GM21576 (cell line): ENCODE measurements around the gene SAMD1.

Experiments used
- ATAC-seq: cut with Tn5 transposase; IDR thresholded peaks from one replicate; pipeline ENCODE4 v1.9.1; 2021; ENCODE audit warnings: mild to moderate bottlenecking, moderate library complexity; ENCODE audit not compliant: unreplicated experiment

The SAMD1 gene

DNA sequence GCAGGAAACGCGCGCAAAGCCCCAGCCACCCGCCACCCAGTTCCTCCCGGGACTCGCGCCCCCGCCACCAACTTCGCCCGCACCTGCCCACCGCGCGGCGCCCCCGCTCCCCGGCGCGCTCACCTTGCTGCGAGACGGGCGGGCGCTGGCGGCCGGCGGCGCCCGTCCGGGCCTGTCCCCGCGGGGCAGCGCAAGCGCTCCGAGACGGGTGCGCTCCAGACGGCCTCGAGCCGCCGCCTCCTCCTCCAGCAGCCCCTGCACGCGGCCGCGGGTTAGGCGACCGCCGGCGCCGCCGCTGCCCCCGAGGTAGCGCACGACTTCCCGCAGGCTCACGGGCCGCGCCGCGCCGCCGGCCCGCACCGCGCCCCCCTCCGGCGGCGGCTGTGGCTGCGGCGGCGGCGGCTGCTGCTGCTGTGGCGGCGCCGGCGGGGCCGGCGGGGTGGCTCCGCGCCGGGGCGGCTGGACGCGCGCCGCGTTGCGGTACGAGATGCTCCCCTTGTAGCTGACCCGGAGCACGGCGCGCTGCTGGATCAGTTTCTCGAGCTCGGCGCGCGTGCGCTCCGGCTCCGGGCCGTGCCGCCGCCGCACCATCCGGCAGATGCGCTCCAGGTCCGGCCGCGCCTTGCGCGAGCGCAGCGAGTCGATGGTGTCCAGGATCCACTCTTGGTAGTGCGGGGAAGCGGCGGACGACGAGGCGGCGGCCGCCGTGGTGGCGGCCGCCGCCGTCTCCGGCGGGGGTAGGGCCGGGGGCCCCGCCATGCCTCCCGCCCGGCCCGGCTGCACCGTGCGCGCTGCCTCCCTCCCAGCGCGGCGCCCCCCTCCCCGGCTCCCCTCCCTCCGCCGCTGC is 666 bp downstream of the SAMD1 start:
- ATAC-seq, result no peak

DNA sequence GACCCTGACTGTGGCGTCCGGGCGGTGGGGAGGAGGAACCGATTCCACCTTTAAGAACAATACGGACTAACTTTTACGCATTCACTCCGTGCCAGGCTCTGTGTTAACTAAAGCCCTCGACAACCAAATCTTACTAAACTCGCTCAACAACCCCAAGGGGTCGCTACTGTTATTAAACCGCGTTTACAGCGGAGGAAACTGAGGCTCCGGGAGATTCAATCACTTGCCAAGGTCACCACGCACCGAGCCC is 1.2 kb downstream of the SAMD1 start:
- ATAC-seq, result no peak

DNA sequence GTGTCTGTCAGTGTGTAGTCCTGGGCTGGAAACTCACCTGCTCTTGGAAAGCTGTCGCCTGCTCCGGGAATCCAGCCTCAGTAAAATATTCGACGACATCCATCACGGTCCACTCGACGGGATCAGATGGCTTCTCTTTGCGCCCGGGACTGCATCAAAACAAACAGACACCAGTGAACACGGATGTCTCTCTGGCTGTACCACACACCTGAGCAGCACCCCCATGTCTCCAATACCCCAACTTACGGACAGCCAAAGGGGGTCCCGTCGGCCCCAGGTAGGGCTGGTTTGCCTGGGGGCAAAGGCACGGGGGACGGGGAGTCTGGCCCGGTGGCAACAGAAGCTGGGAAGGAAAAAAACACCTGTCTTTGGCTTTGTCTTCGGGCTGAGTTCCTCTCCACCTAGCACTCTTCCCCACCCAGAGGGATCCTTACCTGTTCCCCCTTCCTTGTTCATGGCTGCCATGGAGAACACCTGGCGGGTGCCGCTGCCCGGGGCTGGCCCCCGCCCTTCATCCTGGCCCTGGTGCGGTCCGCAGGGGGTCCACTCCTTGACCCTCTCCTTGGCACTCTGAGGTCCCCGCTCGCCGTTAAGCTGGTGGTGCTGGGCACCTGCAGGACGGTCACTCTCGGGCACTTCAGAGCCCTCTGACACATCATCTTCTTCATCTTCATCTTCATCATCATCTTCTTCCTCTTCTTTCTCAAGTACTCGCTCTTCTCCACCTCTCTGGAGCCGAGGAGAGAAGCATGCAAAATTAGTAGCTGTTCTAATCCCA is 1.7 kb downstream of the SAMD1 start:
- ATAC-seq, result no peak

DNA sequence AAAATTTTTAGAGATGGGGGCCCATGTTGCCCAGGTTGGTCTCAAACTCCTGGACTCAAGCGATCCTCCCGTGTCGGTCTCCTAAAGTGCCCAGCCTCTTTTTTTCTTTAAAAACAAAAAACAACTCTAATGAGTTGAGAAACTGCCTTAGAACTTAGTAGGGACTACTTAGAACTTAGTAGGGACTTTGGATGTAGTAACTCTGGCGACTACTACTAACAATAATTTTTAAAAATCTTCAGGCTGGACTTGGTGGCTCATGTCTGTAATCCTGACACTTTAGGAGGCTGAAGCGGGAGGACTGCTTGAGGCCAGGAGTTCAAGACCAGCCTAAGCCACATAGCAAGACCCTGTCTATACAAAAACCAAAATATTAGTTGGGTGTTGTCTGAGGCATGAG is 4.5 kb downstream of the SAMD1 start:
- ATAC-seq, result no peak

DNA sequence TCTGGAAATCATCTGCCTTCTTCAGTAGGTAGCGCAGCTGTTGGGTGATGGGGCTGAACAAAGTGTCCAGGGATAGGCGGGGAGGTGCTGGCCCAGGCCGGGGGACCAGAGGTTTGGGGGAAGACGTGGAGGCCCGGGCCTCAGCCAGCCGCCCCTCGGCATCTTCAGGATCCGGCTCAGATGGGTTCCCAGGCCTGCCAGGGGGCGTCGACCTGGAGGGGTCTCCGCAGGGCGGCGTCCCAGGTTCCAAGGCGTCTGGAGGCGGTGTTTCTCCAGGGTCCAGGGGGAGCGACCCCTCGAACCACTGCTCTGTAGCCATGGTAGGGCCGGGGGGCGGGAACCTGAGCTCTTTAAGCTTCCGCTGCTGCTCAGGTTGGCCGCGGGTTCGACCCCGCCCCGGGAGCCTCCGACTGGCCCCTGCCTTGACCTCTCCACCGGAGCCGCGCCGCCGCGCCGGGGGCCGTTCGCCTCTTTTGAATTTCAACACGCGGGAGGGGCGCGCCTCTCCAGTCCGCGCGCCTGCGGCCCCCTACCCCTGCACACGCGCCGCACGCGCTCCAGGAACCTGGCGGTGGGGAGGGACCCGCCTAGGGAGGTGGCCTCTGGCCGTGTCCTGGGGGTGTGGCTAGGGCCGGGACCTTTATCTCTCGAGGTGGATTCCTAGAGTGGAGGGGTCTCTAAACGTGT is 5.1 kb downstream of the SAMD1 start, which contains the start of gene C19orf67:
TSS of gene C19orf67 (minus strand) at position 475 of the 687 bp plus-strand sequence. CDS start at position 319, 156 bp downstream.
- no peak for ATAC-seq

DNA sequence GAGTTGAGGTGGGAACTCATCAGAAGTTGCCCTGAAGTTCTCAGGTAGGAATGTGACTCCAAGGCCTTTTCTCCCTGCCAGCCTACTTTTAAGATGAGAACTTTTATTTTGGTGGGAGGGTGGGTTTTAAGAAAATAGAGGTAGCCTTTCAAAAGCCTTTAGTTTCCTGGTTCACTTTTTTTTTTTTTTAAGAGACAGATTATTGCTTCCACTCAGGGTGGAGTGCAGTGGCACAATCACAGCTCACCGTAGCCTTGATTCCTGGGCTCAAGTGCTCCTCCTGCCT is 7.9 kb downstream of the SAMD1 start:
- ATAC-seq, result no peak

DNA sequence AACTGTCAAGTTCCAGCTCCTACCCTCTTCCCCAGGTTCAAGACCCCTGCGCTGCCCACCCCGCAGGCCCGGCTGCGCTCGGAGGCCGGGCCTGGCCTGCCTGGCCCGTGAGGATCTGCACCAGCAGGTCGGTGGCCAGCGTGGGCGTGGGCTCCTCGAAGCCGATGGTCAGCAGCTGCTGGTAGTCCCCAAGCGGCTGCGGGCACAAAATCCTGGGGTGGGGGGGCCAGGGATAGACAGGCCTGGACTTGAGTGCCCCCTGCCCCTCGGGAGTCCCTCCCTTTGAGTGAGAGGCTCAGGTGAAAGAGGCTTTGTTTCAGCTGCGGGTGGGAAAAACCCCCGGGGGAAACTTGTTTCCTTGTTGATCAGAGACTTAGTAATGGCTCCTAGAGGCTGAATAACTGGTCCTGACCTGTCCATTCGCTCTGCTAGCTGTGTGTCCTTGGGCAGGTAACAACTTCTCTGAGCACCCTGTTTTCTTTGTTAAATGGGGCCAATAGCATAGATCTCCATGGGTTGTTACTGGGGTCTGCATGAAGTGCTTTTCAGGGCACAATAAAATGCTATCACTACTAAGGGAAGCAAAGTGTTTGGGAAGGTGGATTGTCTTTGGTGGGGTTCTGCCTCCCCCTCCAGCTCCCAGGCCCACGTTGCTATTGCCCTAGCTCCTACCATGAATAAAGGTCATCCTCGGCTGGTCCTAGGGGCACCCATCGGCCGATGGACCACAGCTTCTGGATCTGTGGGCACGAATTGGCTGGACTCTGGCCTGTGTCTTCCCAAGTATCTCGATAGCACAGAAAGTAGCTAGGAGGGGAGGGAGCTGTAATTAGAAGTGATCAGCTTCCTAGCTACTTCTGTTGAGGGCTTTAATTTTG is 8.5 kb downstream of the SAMD1 start:
- ATAC-seq, result peak; percentile 16

DNA sequence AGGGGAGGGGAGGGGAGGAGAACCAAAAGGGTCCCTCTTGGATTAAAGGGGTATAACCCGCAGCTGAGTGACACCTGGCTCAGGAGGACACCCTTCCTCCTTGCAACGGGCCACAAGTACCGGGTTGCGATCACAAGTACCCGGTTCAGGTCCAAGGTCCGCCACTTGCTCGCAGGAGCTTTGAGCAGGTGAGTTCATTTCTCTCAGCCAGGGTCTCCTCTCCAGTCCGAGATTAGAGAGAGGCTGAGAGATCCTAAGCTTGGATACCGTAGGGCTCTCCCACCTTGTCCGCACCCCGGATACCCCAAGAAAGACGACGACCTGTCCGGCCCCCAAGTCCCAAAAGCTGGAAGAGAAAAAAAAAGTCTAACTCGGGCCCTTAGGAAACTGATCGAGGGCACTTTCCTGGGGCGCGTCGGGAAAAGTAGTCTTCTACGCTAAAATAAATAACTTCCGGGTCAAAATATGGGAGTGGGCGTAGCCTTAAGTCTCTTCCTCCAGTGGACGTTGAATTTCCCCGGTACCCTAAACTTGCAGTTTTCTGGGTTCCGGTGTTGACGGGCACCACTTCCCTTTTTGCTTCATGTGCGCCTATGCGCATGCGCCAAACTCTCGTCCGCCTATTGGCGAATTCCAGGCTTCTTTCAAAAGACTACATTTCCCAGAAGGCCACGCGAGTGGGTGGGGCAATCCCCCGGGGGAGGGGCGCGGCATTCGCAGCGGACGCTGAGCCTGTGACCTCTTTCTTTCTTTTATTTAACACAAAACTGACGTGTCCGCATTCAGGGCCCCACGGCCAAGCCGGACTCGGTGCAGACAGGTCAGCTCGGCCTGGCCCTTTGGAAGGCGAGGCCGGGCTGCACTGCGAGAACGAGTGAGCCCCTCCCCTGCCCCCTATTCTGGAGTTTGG is 9.4 kb downstream of the SAMD1 start:
- ATAC-seq, result peak; percentile 76

DNA sequence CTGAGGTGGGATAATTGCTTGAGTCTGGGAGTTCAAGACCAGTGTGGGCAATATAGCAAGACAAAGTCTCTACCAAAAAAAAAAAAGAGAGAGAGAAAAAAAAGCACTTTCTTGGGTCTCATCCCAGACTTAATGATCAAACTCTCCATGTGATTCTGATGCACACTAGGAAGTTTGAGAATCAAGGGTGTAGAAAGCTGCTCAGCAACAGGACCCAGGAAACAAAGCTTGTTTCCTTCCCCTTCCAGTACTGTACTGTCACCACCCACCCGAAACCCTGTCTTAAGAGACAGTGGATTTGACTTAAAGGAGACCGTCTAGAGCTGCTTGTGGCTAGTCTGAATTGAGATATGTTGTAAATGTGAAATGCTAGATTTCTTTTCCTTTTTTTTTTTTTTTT is 12.1 kb downstream of the SAMD1 start:
- no peak for ATAC-seq

DNA sequence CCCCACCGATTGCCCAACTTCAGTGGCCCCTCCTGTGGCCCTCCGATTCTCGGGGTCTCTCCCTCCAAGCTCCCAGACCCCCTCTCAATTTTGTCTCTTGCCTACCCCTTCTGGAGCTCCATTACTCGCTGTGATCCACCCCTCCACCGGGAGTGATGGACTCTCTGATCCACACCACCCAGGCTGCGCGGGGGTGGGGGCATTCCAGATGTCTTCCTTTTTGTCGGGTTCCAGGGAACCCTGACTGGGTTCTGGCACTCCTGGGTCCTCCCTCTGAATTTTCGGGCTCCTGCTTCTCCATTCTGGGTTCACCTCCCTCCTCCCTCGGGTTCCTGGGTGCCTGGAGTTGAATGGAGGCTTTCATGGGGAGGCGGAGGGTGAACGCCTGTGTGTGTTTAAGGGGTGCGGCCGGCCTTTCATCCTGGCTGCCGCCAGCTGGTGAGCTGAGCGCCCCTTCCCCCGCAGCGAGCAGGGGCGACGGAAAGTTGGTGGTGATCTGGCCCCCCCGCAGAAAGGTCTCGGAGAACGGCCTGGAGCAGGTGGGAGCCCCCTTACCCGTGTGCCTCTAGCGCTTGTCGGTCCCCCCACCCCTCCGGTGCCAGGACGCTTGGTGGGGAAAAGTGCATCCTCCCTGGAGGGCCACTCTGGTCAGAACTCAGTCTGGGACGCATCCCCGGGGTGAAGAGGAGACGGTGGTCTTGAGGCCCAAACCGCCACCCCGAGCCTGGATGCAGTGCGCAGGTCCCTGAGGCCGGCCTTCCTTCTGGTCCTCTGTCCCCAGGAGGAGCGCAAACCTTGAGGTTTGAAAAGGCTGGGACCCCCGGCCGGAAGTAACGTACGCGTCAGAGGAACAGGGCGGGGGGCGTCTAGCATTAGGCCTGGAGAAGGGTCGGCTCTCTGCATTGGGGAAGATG is 16.4 kb downstream of the SAMD1 start:
- ATAC-seq, result peak; percentile 4

DNA sequence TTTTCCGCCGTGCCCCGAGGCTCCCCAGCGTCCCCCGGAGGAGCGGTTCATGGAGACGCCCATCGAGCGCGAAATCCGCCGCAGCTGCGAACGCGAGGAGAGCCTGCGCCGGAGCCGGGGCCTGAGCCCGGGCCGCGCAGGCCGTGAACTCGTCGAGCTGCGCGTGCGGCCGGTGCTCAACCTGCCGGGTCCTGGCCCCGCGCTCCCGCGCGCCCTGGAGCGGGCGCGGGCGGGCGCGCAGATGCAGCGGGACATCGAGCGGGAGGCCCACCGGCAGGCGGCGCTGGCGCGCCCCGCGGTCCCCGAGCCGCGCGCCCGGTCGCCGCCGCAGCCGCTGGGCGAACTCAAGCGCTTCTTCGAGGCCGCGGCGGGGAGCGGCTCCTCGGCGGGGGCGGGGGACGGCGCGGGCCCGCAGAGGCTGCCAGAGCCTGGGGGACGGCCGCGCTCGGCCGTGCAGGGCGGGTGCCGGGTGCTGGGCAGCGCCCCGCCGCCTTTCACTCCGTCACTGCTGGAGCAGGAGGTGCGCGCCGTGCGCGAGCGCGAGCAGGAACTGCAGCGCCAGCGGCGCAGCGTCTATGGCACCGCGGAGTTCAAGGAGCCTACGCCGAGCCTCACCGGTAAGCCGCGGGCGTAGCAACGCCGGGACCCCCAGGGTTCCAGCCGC is 17.2 kb downstream of the SAMD1 start:
- peak; percentile 45 for ATAC-seq

DNA sequence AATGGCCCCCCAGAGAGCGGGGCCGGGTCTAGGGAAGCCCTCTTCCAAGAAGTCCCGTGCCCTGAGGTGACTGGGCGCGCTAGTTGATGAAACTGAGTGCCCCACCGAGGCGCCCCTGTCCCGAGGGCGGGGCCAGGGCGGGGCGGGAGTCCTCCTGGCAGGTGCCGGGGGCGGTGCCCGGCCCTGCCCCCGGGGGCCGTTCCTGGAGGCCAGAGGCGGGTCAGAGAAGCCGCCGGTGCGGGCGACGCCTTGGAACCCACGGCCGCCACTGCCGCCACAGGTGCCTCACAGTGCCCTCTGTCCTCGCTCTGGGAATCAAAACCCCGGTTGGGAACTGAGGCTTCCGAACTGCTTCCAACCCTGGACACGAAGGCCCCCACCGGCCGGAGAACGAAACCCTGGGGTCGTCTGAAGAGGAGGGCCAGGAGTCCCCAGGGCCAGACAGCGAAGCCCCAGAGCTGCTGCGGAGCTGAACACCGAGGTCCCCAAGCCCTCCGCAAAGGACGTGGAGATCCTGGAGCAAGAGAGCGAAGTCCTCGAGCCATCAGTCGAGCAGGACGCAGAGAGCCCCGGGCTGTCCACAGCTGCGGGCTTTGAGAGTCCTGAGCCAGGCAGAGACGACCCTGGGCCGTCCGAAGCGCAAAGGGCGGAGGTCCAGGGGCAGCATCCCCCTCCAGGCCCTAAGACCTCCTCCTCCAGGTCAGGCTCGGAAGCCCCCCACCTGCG is 17.9 kb downstream of the SAMD1 start, which contains the start of gene MISP3:
TSS of gene MISP3 (plus strand) at position 252 of the 726 bp plus-strand sequence. CDS start 524 bp downstream, outside the sequence.
- peak; percentile 14 for ATAC-seq

DNA sequence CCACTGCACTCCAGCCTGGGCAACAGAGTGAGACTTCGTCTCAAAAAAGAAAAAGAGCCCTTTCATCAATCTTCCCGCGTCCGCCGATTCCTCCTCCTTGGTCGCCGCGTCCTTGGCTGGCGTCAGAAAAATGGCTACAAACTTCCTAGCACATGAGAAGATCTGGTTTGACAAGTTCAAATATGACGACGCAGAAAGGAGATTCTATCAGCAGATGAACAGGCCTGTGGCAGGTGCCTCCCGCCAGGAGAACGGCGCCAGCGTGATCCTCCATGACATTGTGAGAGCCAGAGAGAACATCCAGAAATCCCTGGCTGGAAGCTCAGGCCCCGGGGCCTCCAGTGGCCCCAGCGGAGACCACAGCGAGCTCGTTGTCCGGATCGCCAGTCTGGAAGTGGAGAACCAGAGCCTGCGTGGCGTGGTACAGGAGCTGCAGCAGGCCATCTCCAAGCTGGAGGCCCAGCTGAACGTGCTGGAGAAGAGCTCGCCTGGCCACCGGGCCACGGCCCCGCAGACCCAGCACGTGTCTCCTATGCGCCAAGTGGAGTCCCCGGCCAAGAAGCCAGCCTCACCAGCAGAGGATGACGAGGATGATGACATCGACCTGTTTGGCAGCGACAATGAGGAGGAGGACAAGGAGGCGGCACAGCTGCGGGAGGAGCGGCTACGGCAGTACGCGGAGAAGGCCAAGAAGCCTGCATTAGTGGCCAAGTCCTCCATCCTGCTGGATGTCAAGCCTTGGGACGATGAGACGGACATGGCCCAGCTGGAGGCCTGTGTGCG is 20.1 kb downstream of the SAMD1 start:
- ATAC-seq, result no peak

DNA sequence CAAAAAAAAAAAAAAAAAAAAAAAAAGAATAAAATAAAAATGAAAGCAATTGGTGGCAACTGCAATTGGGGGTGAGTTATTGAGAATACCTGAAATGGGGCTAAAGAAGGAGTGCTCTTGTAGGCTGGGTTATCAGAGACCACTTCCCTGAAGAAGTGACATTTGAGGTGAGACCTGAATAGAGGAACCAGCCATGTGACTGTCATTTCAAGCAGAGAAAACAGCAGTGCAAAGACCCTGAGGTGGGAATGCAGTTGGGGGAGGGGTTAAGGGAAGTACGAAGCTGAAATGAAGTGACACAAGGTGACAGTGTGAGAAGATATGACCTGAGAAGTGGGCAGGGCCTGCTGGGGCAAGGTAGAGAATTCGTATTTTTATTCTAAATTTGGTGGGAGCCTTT is 24.4 kb downstream of the SAMD1 start:
- no peak for ATAC-seq

DNA sequence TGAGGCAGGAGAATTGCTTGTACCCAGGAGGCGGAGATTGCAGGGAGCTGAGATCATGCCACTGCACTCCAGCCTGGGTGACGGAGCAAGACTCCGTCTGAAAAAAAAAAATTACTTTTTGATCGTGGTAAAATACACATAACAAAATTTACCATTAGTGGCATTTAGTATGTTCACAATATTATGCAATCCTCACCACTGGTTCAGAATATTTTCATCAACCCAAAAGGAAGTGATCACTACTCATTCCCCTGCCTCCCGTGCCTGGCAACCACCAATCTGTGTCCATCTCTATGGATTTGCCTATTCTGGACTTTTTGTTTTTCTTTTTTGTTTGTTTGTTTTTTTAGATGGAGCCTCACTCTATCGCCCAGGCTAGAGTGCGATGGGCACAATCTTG is 27.4 kb downstream of the SAMD1 start:
- ATAC-seq, result no peak

DNA sequence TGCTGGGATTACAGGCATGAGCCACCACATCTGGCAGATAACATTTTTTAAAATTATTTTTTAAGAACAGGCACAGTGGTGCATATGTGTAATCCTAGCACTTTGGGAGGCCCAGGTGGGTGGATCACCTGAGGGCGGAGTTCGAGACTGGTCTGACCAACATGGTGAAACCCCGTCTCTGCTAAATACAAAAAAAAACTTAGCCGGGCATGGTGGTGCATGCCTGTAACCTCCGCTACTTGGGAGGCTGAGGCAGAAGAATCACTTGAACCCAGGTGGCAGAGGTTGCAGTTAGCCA is 28.0 kb downstream of the SAMD1 start:
- no peak for ATAC-seq
